Activated CD4-positive, alpha-beta memory T cell treated with anti-CD3 and anti-CD28 coated beads for 36 hours (primary cell): ENCODE data around the gene DMPK. TPM values are rescaled to one million over a fixed set of nuclear protein-coding genes. Genes with fewer than 3 reads are reported as not detected.

Experiments
- CTCF ChIA-PET: fragments of 350-600 bp; sonication (Branson Sonifier 250); formaldehyde crosslinking; loops from one replicate; lab custom pipeline; 2021; ENCODE audit warnings: antibody characterized with exemption, inconsistent platforms; lab: Charles Lee
- POLR2A ChIA-PET: fragments of 350-600 bp; sonication (Branson Sonifier 250); formaldehyde crosslinking; loops from one replicate; lab custom pipeline; 2021; ENCODE audit warnings: antibody characterized with exemption; lab: Charles Lee
- DNase-seq: peaks from one replicate; pipeline ENCODE4 v3.0.0-alpha.2; 2020
- H3K27ac Mint-ChIP-seq: one replicate; pipeline ENCODE4 v1.8.0; 2021; ENCODE audit warnings: mixed read lengths
- H3K27me3 Mint-ChIP-seq: one replicate; pipeline ENCODE4 v1.8.0; 2021; ENCODE audit warnings: mixed read lengths
- H3K36me3 Mint-ChIP-seq: one replicate; pipeline ENCODE4 v1.8.0; 2021; ENCODE audit warnings: mixed read lengths
- H3K4me1 Mint-ChIP-seq: one replicate; pipeline ENCODE4 v1.8.0; 2021; ENCODE audit warnings: low read depth, mixed read lengths
- H3K4me3 Mint-ChIP-seq: one replicate; pipeline ENCODE4 v1.8.0; 2021; ENCODE audit warnings: mild to moderate bottlenecking, mixed read lengths
- H3K9me3 Mint-ChIP-seq: one replicate; pipeline ENCODE4 v1.8.0; 2021; ENCODE audit warnings: mixed read lengths
- intact Hi-C: fragments of 100-400 bp; cut with micrococcal nuclease; formaldehyde crosslinking; loops from one replicate; pipeline ENCODE4 v1.15.1; 2023
- total RNA-seq, 2 experiments: library from RNA; stranded (reverse); gene quantifications; one replicate each; pipeline ENCODE4 v1.2.3, GENCODE V29; 2021

The DMPK gene
- 10 to 100 TPM; 10.7 to 11.0 TPM for total RNA-seq

- POLR2A ChIA-PET: no interaction called here
These were observed at the start of gene DMPK for GRCh38 chr19:45782162-45782691. DMPK (minus strand) TSS chr19:45782490; CDS start chr19:45782352, 138 bp downstream.

GRCh38 chr19:45828945-45829344 is 46.7 kb upstream of the DMPK start:
- Mint-ChIP-seq H3K36me3 (peaks cover 45% of the 10 kb centered on the region), H3K9me3 (no peaks in the 10 kb centered on the region), H3K27ac (no peak overlapping the region), H3K27me3 (no peaks in the 10 kb centered on the region), H3K4me3 (no peak overlapping the region), H3K4me1 (no peaks in the 10 kb centered on the region)
- ChIA-PET POLR2A (no interaction called here), CTCF (interaction anchor here (1.1 to 2.6 kb wide), 2 partner anchors 12 to 34 kb away, joined by 3 to 9 read pairs; partner anchors contain the start of gene SYMPK)
- DNase-seq: no peak
- intact Hi-C loops: no loop called here

More at GRCh38 chr19:45782162-45782691, at the start of gene DMPK:
- peaks cover 15% of the 10 kb centered on the region for H3K27me3 Mint-ChIP-seq
- no peaks in the 10 kb centered on the region for H3K9me3 Mint-ChIP-seq
- no peak within 1 kb of the TSS for H3K4me3 Mint-ChIP-seq
- H3K27ac Mint-ChIP-seq: no peak within 1 kb of the TSS
- intact Hi-C loops: no loop called here
- peaks cover 15% of the 10 kb centered on the region for H3K4me1 Mint-ChIP-seq
- CTCF ChIA-PET: interaction anchor here (1.4 to 2.8 kb wide), 3 partner anchors 13 to 35 kb away, joined by 4 to 14 read pairs (median 8); partner anchors contain the start of gene SIX5
- H3K36me3 Mint-ChIP-seq: peaks cover 17% of the 10 kb centered on the region
- DNase-seq: no peak

- no peak overlapping the region for H3K27ac Mint-ChIP-seq
- no peak overlapping the region for H3K4me3 Mint-ChIP-seq
- CTCF ChIA-PET: interaction anchor here (1.1 to 2.6 kb wide), 2 partner anchors 10 to 12 kb away, joined by 3 to 9 read pairs; no protein-coding TSS in a partner anchor
These were observed 46.2 kb upstream of the DMPK start for GRCh38 chr19:45828523-45828922.

GRCh38 chr19:45827459-45828093 is 45.3 kb upstream of the DMPK start:
- H3K27ac Mint-ChIP-seq: no peak overlapping the region
- DNase-seq: no peak
- H3K9me3 Mint-ChIP-seq: no peaks in the 10 kb centered on the region
- peaks cover 42% of the 10 kb centered on the region for H3K36me3 Mint-ChIP-seq
- H3K4me3 Mint-ChIP-seq: no peak overlapping the region
- intact Hi-C loops: no loop called here
- POLR2A ChIA-PET: interaction anchor here (1.0 to 1.2 kb wide), 2 partner anchors 9 to 11 kb away, joined by 3 read pairs; no protein-coding TSS in a partner anchor
- no peaks in the 10 kb centered on the region for H3K4me1 Mint-ChIP-seq
- CTCF ChIA-PET: interaction anchor here (1.1 to 2.6 kb wide), 2 partner anchors 9 to 11 kb away, joined by 3 to 9 read pairs; no protein-coding TSS in a partner anchor
- H3K27me3 Mint-ChIP-seq: no peaks in the 10 kb centered on the region

More at GRCh38 chr19:45828523-45828922, 46.2 kb upstream of the DMPK start:
- DNase-seq: no peak
- peaks cover 43% of the 10 kb centered on the region for H3K36me3 Mint-ChIP-seq
- H3K4me1 Mint-ChIP-seq: no peaks in the 10 kb centered on the region
- POLR2A ChIA-PET: interaction anchor here (1.0 to 1.2 kb wide), 2 partner anchors 10 to 12 kb away, joined by 3 read pairs; no protein-coding TSS in a partner anchor
- H3K9me3 Mint-ChIP-seq: no peaks in the 10 kb centered on the region
- intact Hi-C loops: no loop called here
- no peaks in the 10 kb centered on the region for H3K27me3 Mint-ChIP-seq

GRCh38 chr19:45826934-45827333 is 44.6 kb upstream of the DMPK start:
- Mint-ChIP-seq H3K36me3 (peaks cover 40% of the 10 kb centered on the region), H3K4me1 (no peaks in the 10 kb centered on the region), H3K27ac (no peak overlapping the region), H3K4me3 (no peak overlapping the region), H3K27me3 (no peaks in the 10 kb centered on the region), H3K9me3 (no peaks in the 10 kb centered on the region)
- ChIA-PET POLR2A (no interaction called here), CTCF (interaction anchor here (0.9 kb wide), 1 partner anchor 10 kb away, joined by 4 read pairs; no protein-coding TSS in a partner anchor)
- DNase-seq: no peak
- intact Hi-C loops: no loop called here

GRCh38 chr19:45825917-45826893 is 43.9 kb upstream of the DMPK start:
- H3K27ac Mint-ChIP-seq: no peak overlapping the region
- intact Hi-C loops: no loop called here
- no peak for DNase-seq
- no peaks in the 10 kb centered on the region for H3K27me3 Mint-ChIP-seq
- ChIA-PET POLR2A (no interaction called here), CTCF (interaction anchor here (0.6 to 0.9 kb wide), 2 partner anchors 9 to 102 kb away, joined by 4 to 5 read pairs; no protein-coding TSS in a partner anchor)
- no peak overlapping the region for H3K4me3 Mint-ChIP-seq
- no peaks in the 10 kb centered on the region for H3K9me3 Mint-ChIP-seq
- H3K4me1 Mint-ChIP-seq: no peaks in the 10 kb centered on the region
- peaks cover 35% of the 10 kb centered on the region for H3K36me3 Mint-ChIP-seq

GRCh38 chr19:45825263-45825605 is 42.9 kb upstream of the DMPK start:
- POLR2A ChIA-PET: no interaction called here
- intact Hi-C loops: no loop called here
- Mint-ChIP-seq H3K4me3 (no peak overlapping the region), H3K27ac (no peak overlapping the region), H3K9me3 (no peaks in the 10 kb centered on the region), H3K27me3 (no peaks in the 10 kb centered on the region), H3K4me1 (no peaks in the 10 kb centered on the region), H3K36me3 (peaks cover 33% of the 10 kb centered on the region)
- DNase-seq: no peak
- CTCF ChIA-PET: no interaction called here

GRCh38 chr19:45824531-45825262 is 42.4 kb upstream of the DMPK start:
- no peak overlapping the region for H3K4me3 Mint-ChIP-seq
- H3K4me1 Mint-ChIP-seq: no peaks in the 10 kb centered on the region
- DNase-seq: no peak
- H3K27me3 Mint-ChIP-seq: no peaks in the 10 kb centered on the region
- CTCF ChIA-PET: interaction anchor here (0.9 to 1.4 kb wide), 2 partner anchors 12 to 55 kb away, joined by 3 to 5 read pairs; partner anchors contain the start of gene SIX5
- peaks cover 28% of the 10 kb centered on the region for H3K36me3 Mint-ChIP-seq
- no peak overlapping the region for H3K27ac Mint-ChIP-seq
- intact Hi-C loops: no loop called here
- H3K9me3 Mint-ChIP-seq: no peaks in the 10 kb centered on the region
- POLR2A ChIA-PET: no interaction called here

GRCh38 chr19:45824041-45824471 is 41.8 kb upstream of the DMPK start:
- Mint-ChIP-seq H3K4me1 (no peaks in the 10 kb centered on the region), H3K27ac (no peak overlapping the region), H3K4me3 (no peak overlapping the region), H3K36me3 (peaks cover 23% of the 10 kb centered on the region), H3K9me3 (no peaks in the 10 kb centered on the region), H3K27me3 (no peaks in the 10 kb centered on the region)
- intact Hi-C loops: no loop called here
- DNase-seq: no peak
- ChIA-PET POLR2A (no interaction called here), CTCF (interaction anchor here (0.9 to 1.4 kb wide), 2 partner anchors 11 to 55 kb away, joined by 3 to 5 read pairs; partner anchors contain the start of gene SIX5)

- no peak for DNase-seq
- H3K4me3 Mint-ChIP-seq: no peak overlapping the region
- no peak overlapping the region for H3K27ac Mint-ChIP-seq
- ChIA-PET CTCF (interaction anchor here (1.4 kb wide), 1 partner anchor 11 kb away, joined by 3 read pairs; no protein-coding TSS in a partner anchor), POLR2A (interaction anchor here (0.6 kb wide), 1 partner anchor 62 kb away, joined by 3 read pairs; no protein-coding TSS in a partner anchor)
- no peaks in the 10 kb centered on the region for H3K27me3 Mint-ChIP-seq
- intact Hi-C loops: no loop called here
- H3K9me3 Mint-ChIP-seq: no peaks in the 10 kb centered on the region
- H3K4me1 Mint-ChIP-seq: no peaks in the 10 kb centered on the region
- H3K36me3 Mint-ChIP-seq: peaks cover 15% of the 10 kb centered on the region
These were observed 40.9 kb upstream of the DMPK start for GRCh38 chr19:45823182-45823581.

- no peak overlapping the region for H3K27ac Mint-ChIP-seq
- peaks cover 12% of the 10 kb centered on the region for H3K36me3 Mint-ChIP-seq
- no peak for DNase-seq
- H3K4me3 Mint-ChIP-seq: no peak overlapping the region
- CTCF ChIA-PET: interaction anchor here (0.8 kb wide), 1 partner anchor 54 kb away, joined by 3 read pairs; the partner anchor contains the start of gene SIX5
- intact Hi-C loops: no loop called here
- H3K9me3 Mint-ChIP-seq: no peaks in the 10 kb centered on the region
- no peaks in the 10 kb centered on the region for H3K27me3 Mint-ChIP-seq
- no peaks in the 10 kb centered on the region for H3K4me1 Mint-ChIP-seq
- POLR2A ChIA-PET: interaction anchor here (0.6 kb wide), 1 partner anchor 10 kb away, joined by 3 read pairs; no protein-coding TSS in a partner anchor
These were observed 40.4 kb upstream of the DMPK start for GRCh38 chr19:45822716-45823115.
